ENCODE measurements around the gene RNGTT.

RNGTT gene

GRCh38 chr6:88890394-88890793, 73.0 kb downstream of the RNGTT start:
- Histone ChIP-seq H3K9ac (ENCODE audit: low read depth, low read length, poor library complexity, severe bottlenecking) (no peak overlapping the region), H3K9me3 (ENCODE audit: insufficient read depth, low read depth, low read length) (no peaks in the 10 kb centered on the region), H3K79me2 (ENCODE audit: insufficient read depth, low read length) (no peaks in the 10 kb centered on the region), H3K4me3 (ENCODE audit: low read length, poor library complexity, severe bottlenecking) (no peak overlapping the region), H3K36me3 (ENCODE audit: insufficient read depth, low read length) (peaks cover 35% of the 10 kb centered on the region; the same call in 1 of the 2 replicates), H3K4me2 (ENCODE audit: low read depth, low read length, poor library complexity, severe bottlenecking) (no peak overlapping the region), H3K9me2 (replicated peaks; ENCODE audit: low read depth, low read length) (no peaks in the 10 kb centered on the region), H2AFZ (ENCODE audit: low read length) (no peak overlapping the region), H3F3A (ENCODE audit: low read depth) (no peaks in the 10 kb centered on the region), H3K4me1 (ENCODE audit: insufficient read depth, low read length, poor library complexity, severe bottlenecking) (no peaks in the 10 kb centered on the region), H3K27me3 (ENCODE audit: insufficient read depth, low read length, poor library complexity, severe bottlenecking) (no peaks in the 10 kb centered on the region), H4K20me1 (ENCODE audit: insufficient read depth, low read length, poor library complexity, severe bottlenecking) (no peaks in the 10 kb centered on the region)
- TF ChIP-seq EZH2phosphoT487 (IDR thresholded peaks at IDR 0.05; ENCODE audit: borderline replicate concordance), result no peak
- TF ChIP-seq CTCF (conservative IDR thresholded peaks at IDR 0.05; ENCODE audit: low read length), result no peak

GRCh38 chr6:88884361-88884760, 79.1 kb downstream of the RNGTT start:
- H3K9me3 ChIP-seq (ENCODE audit: insufficient read depth, low read depth, low read length), result no peaks in the 10 kb centered on the region
- H3K36me3 ChIP-seq (ENCODE audit: insufficient read depth, low read length), result peaks cover 32% of the 10 kb centered on the region; the same call in 1 of the 2 replicates
- no peak overlapping the region for H3K9ac ChIP-seq (ENCODE audit: low read depth, low read length, poor library complexity, severe bottlenecking)
- no peaks in the 10 kb centered on the region for H3K9me2 ChIP-seq (replicated peaks; ENCODE audit: low read depth, low read length)
- H3K4me3 ChIP-seq (ENCODE audit: low read length, poor library complexity, severe bottlenecking), result no peak overlapping the region
- H3K4me2 ChIP-seq (ENCODE audit: low read depth, low read length, poor library complexity, severe bottlenecking), result no peak overlapping the region
- H2AFZ ChIP-seq (ENCODE audit: low read length), result no peak overlapping the region
- no peaks in the 10 kb centered on the region for H4K20me1 ChIP-seq (ENCODE audit: insufficient read depth, low read length, poor library complexity, severe bottlenecking)
- no peaks in the 10 kb centered on the region for H3K79me2 ChIP-seq (ENCODE audit: insufficient read depth, low read length)
- H3K4me1 ChIP-seq (ENCODE audit: insufficient read depth, low read length, poor library complexity, severe bottlenecking), result no peaks in the 10 kb centered on the region
- no peaks in the 10 kb centered on the region for H3K27me3 ChIP-seq (ENCODE audit: insufficient read depth, low read length, poor library complexity, severe bottlenecking)
- TF ChIP-seq CTCF (conservative IDR thresholded peaks at IDR 0.05; ENCODE audit: low read length) (no peak), EZH2phosphoT487 (IDR thresholded peaks at IDR 0.05; ENCODE audit: borderline replicate concordance) (no peak)
- no peaks in the 10 kb centered on the region for H3F3A ChIP-seq (ENCODE audit: low read depth)

GRCh38 chr6:88882536-88882935, 80.9 kb downstream of the RNGTT start:
- no peaks in the 10 kb centered on the region for H3K27me3 ChIP-seq (ENCODE audit: insufficient read depth, low read length, poor library complexity, severe bottlenecking)
- no peak overlapping the region for H3K4me2 ChIP-seq (ENCODE audit: low read depth, low read length, poor library complexity, severe bottlenecking)
- H2AFZ ChIP-seq (ENCODE audit: low read length), result no peak overlapping the region
- no peaks in the 10 kb centered on the region for H3F3A ChIP-seq (ENCODE audit: low read depth)
- H3K9ac ChIP-seq (ENCODE audit: low read depth, low read length, poor library complexity, severe bottlenecking), result no peak overlapping the region
- H3K79me2 ChIP-seq (ENCODE audit: insufficient read depth, low read length), result no peaks in the 10 kb centered on the region
- H3K36me3 ChIP-seq (ENCODE audit: insufficient read depth, low read length), result peaks cover 28% of the 10 kb centered on the region; the same call in 1 of the 2 replicates
- no peak overlapping the region for H3K4me3 ChIP-seq (ENCODE audit: low read length, poor library complexity, severe bottlenecking)
- H4K20me1 ChIP-seq (ENCODE audit: insufficient read depth, low read length, poor library complexity, severe bottlenecking), result no peaks in the 10 kb centered on the region
- H3K9me2 ChIP-seq (replicated peaks; ENCODE audit: low read depth, low read length), result no peaks in the 10 kb centered on the region
- H3K4me1 ChIP-seq (ENCODE audit: insufficient read depth, low read length, poor library complexity, severe bottlenecking), result no peaks in the 10 kb centered on the region
- TF ChIP-seq CTCF (conservative IDR thresholded peaks at IDR 0.05; ENCODE audit: low read length), result no peak
- TF ChIP-seq EZH2phosphoT487 (IDR thresholded peaks at IDR 0.05; ENCODE audit: borderline replicate concordance), result no peak
- no peaks in the 10 kb centered on the region for H3K9me3 ChIP-seq (ENCODE audit: insufficient read depth, low read depth, low read length)

Measured in Loucy (cell line).